Activated CD4-positive, CD25-positive, alpha-beta regulatory T cell treated with anti-CD3 and anti-CD28 coated beads, Interleukin-2, amount 50 U/mL, for 16 hours (primary cell): ENCODE data around the gene CCDC68.
"Not testable (repeated sequence)": the region's sequence is repeated elsewhere in the genome, so short reads cannot be mapped to it uniquely, and the experiment has no call there.

ENCODE experiments used
- DNase-seq: peaks from one replicate; pipeline ENCODE4 v3.0.0-alpha.2; 2020; ENCODE audit warnings: low read depth, low spot score

Gene CCDC68, protein sequence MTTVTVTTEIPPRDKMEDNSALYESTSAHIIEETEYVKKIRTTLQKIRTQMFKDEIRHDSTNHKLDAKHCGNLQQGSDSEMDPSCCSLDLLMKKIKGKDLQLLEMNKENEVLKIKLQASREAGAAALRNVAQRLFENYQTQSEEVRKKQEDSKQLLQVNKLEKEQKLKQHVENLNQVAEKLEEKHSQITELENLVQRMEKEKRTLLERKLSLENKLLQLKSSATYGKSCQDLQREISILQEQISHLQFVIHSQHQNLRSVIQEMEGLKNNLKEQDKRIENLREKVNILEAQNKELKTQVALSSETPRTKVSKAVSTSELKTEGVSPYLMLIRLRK

DNA sequence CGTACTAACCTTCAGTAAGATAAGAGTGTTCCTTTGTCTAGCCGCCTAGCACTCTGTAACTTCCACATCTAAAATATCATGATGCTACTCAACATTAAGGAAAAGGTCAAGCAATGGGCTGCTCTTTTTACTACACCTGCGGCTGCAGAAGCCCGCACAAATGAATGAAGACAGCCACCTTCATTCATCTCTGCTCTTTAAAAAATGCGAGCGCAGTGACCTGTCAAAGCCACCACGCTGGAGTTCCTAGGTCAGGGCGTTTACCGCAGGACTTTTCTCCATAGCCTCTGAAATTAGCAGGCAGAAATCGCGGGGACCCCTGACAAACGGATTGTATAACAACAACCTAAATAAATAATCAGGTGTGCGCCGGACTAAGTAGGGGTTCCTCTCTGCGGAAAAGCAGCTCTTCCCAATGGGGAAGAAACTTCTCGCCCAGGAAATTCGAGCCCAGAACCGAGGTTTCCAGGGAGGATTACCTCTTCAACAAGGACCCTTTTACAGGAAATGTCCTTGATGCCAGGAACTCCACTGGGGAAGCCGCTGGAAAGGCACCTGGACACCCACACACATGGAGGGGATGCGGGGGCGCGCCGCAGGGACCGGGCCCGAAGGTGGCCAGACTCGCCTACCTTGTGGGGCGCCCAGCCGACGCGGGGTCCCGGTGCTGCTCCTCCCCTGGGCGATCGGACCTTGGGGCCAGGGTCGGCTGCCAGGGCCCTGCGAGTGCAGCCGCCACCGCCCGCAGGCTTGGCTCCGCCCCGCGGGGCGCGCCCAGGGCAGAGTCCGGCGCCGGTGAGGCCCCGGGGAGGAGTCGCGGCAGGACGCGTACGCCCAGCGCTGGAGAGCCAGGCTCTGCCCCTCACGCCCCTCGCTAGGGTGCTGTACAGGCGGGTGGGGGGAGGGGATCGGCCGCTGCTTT, at the start of gene CCDC68:
Gene CCDC68, minus strand, starts transcription at position 758 of the 922 bp plus-strand sequence. CDS start 16,670 bp downstream, outside the sequence.
- DNase-seq, result no peak

DNA sequence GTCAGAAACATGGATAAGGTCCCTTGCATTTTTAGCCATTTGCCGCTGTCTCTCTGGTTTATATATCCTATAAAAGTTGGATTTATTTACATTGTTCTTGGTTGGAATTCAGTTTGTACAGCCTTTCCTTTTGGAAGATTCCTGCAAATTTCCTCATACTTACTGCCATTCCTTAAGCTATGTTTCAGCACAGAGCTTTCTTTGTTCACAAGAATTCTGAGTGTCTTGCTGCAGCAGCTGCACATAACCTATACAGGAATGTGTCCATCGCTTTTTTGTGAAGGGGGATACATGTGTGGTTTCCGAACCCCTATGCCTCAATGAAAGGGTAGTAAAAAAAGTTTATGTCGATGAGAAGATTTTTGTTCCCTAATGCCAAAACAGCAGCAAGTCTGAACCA, 48.3 kb upstream of the CCDC68 start:
- no peak for DNase-seq

DNA sequence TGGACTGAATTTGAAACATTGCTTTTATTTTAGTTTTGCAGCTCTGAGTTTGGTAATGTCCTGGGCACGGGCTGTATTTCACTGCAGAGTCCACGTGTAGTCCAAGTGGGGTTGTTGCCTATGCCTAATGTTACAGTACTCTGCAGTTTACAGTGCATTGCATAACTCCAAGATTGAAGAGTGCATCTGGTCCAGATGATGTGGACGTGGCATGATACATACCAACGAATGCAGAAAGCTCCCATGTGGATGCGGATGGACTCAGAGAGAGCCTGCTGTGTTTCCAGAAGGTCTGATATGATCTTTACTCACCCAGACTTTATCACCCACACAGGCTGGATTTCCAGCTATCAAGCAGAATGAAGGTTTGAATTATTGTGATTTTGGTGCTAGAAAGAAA, 44.4 kb upstream of the CCDC68 start:
- DNase-seq, result no peak

DNA sequence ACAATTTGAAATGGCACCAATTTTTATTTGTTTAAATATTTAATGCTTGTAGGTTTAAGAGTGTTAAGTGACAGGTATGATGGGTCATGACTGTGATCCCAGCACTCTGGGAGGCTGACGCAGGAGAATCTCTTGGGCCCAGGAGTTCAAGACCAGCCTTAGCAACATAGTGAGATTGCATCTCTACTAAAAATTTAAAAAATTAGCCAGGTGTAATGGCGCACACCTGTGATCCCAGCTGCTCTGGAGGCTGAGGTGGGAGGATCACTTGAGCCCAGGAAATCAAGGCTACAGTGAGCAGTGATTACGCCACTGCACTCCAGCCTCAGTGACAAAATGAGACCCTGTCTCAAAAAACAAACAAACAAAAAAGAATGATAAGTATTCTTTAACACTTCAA, 43.0 kb upstream of the CCDC68 start:
- DNase-seq, result no peak

DNA sequence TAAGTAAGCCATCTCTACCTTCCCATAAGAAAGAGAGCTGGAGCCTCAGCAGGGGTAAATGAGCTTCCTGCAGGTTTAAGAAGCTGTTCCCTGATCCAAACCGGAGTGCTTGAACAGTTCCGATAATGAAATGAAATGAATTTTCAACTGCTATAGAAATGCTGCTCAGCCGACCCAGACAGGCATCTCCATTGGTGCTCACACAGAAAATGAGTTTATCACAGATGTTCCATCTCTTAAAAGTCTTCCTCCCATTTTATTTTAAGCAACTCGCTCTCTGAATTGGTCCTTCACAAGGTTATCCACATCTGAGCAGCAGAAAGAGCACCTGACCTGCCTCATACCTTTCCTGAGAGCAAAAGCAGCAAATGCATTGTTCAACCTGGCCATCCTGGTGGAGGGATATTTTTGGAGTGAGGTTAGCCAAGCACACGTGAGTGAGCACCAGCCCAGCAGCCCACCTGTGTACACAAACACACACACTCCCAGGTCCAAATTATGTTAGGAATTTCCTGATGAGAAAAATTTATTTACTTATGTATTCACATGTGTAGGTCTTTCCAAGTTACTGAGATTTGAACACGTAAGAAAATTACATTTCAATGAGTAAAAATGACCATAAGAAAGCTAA, 42.2 kb upstream of the CCDC68 start:
- DNase-seq, result no peak

DNA sequence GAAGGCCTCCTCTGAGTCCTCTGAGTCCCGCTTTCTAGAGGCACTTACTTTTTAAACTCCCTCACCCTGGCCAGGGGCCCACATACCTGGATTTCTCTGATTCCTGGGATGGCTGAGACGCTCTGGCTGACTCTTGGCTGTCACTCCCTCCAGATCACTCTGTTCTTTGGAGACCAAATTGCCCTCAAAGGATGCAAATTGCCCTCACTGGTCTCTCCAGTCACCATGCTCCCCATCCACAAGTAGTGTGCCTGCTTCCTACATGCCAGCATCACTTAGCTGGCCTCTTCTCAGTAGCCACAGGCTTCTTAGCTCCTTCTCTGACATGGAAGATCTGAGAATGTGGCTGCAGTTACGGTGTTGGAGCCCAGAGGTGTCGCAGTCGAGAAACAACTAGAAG, 41.3 kb upstream of the CCDC68 start:
- DNase-seq, result no peak

DNA sequence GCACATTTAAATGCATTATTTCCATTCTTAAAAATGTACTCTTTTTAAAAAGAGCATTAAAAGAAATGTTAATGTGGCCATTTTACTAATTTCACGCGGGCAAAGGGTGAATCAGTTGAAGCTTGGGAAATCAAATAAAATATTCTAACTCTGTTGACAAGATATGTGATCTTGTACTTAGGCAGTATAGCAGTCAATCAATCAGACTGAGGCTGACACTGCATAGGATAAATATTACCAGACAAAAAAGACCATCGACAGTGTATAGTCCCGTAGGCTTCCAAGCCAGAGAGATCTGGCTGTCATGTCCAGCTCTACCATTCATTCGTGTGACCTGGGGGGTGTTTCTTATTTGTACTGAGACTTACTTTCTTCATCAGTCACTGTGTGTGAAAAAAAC, 39.8 kb upstream of the CCDC68 start:
- no peak for DNase-seq

DNA sequence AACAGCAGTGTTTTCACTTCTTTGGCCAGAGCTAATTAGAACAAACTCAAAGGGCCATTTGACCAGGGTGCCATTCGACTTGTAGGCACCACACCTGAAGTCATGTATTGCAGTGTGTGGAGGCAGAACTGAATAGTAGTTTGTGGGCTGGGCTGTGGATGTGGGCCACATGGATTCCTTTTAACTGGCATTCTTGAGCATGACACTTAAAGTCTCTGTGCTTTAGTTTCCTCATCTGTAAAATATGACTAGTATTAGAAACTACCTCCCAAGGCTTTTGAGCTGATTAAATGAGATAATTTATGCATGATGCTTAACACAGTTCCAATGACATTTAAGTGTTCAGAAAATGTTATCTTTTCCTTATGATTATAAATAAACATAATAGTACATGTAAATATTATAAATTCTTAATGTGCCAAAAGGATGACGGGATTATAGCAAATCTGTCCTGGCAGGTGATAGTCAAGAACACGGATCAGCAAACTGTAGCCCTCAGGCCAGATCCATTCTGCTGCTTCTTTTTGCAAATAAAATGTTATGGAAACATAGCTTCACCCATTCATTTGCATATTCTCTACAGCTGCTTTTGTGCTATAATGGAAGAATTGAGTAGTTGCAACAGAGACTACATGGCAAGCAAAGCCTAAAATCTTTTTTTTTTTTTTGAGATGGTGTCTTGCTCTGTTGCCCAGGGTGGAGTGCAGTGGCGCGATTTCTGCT, 36.3 kb upstream of the CCDC68 start:
- no peak for DNase-seq

DNA sequence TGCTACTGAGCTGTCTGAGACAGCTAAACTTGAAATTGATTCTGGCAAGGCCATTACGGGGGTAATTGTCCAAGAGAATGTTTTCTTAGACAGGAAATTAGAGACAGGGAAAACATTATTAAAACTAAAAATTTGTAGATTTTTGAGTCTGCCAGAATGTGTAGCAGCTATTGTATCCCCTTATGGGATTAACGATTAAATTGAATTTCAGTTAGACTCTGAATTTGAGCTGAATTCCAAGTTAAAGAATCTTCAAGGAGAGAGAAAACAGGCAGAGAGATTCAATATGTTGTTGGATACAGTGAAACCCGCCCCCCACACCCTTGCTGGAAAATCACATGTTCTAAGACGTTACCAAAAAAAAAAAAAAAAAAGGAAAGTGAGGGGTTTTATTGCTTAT, 32.7 kb upstream of the CCDC68 start:
- DNase-seq, result no peak

DNA sequence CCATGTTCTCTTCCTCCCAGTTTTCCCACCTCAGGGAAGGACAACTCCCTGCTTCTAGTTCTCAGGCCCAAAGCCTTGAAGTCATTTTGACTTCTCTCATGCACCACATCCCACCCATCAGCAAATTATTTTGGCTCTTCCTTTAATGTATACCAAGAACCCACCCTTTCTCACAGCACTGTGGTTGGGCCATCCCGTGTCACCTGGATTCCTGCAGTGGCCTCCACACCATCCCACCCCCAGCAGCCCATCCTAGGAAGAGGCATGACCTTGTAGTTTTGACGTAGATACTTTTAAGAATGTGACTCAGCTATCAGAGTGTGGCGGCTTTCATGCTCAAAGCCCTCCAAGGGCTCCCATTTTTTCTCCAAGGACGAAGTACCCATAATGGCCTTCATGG, 25.6 kb upstream of the CCDC68 start:
- DNase-seq, result no peak

DNA sequence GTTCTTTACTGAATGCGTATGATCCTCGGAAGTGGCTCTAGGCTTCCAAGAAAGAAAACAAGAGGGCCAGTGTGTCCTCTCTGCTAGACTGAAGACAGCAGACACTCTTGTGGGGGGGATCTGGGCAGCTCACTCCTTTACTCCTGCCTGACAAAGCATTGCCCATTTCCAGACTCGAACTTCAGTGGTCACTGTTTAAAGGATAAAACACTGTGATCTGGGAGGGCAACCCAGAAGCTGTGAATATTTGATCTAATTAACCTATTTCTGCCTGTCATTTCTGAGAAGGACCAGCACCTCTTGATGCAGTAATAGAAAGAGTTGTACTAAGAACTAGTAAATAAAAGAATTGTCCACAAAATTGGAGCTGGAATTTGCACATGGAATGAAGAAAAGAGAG, 24.5 kb upstream of the CCDC68 start:
- DNase-seq, result no peak

DNA sequence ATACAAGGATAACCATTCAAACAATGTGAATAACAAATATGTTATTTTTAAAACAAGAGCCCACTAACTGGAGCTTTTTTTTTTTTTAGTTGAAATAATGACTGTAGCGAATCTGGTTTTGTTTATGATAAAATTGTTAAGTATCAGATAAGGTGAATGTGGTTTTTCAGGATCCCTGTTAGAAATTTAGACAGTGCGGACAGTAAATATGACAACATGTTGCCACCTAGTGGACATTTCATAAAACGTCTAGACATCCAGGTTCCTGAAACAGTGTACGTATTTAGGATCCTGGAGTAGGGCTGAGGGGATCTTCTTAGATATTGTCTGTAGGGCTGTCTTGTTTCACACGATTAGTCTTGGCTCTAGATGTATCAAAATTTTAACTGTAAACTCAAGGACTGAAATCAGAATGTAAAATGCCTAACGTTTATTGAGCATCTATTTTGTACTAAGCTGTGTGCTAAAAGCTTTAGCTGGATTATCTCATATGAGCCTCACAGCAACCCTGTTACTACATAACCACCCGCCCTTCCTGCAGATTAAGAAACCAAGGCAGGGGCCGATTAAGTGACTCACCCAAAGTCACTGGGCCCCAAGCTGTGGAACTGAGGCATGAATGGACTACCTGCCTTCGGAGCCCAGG, 23.9 kb upstream of the CCDC68 start:
- no peak for DNase-seq

DNA sequence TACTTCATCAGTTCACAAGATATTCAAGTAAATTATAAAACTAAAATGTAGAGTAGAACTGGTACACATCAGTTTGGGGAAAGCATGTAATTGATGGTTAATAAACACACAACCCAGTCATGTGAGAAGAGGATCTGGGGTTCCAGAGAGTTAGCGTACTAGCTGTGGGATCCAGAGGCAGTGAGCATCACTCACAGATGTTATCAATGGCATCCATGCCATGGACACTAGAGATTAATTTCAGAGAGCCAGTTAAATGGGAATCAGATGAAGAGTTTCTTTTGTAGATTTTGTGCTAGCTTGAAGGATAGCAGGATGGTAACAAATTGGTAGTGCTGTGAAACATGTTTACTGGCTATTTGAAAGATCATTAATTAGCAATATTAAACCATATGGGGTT, 21.8 kb upstream of the CCDC68 start:
- DNase-seq, result no peak

DNA sequence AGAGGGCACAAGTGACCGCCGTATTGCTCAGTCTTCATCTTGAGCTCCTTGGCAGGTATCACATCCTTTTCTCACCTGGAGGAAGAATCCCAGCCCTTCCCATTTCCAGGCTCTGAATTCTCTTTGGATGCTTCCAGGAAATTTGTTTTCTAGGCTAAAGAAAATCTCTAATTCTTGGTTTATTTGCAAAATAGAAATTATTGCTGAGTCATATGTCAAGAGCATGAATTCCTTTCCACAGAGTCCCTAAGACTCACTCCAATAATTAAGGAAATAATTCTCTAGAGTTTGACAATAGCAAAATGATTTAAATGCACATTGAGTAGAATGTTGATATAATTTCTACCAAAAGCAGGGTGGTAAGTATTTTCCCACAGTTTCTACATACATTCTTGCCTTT, 16.3 kb upstream of the CCDC68 start:
- no peak for DNase-seq

DNA sequence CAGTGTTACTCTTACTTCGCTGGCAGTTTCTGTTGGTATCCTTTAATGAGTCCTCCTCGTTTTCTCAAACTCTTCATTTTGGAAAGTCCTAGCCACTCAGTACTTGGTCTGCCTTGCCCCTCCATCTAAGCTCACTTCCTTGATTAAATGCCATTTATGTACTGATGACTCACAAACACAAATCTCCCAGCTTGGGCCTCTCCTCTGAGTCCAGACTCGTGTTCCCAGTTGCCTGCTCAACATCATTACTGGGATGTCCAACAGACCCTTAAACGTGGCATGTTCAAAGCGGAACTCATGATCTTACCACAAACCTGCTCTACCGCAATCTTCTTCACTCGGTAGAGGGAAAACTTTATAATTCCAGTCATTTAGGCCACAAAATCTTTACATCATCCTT, 13.8 kb upstream of the CCDC68 start:
- DNase-seq, result no peak

DNA sequence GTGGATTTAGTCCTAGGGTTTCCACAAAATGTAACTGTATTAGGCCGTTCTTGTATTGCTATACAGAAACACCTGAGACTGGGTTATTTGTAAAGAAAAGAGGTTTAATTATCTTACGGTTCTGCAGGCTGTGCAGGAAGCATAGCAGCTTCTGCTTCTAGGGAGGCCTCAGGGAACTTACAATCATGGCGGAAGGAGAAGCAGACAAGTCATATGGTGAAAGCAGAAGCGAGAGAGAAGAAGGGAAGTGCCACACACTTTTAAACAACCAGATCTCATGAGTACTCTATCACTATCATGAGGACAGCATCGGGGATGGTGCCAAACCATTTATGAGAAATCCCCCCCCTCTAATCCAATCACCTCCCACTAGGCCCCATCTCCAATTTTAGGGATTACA, 9.5 kb upstream of the CCDC68 start:
- no peak for DNase-seq

DNA sequence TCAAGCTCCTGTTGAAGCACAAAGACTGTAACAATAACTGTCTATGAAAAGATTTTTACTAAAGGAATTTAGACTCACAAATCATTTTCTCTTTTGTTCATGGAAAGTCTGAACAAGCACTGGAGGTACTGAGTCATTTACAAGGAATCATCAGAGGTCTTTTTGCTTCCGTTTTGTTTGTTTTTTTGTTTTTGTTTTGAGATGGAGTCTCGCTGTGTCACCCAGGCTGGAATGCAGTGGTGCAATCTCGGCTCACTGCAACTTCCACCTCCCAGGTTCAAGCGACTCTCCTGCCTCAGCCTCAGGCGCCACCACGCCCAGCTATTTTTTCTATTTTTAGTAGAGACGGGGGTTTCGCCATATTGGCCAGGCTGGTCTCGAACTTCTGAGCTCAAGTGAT, 9.0 kb upstream of the CCDC68 start:
- DNase-seq, result not testable (repeated sequence)

DNA sequence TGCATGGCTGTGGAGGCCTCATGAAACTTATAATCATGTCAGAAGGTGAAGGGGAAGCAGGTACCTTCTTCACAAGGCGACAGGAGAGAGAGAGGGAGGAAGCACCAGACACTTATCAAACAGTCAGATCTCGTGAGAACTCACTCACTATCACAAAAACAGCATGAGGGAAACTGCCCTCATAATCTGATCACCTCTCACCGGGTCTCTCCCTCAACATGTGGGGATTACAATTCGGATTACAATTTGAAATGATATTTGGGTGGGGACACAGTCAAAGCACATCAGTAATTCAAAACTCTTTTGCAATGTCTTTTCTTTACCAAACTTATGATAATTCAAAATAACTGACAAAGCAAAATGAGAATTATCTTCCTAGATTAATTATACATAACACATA, 8.5 kb upstream of the CCDC68 start:
- DNase-seq, result no peak

DNA sequence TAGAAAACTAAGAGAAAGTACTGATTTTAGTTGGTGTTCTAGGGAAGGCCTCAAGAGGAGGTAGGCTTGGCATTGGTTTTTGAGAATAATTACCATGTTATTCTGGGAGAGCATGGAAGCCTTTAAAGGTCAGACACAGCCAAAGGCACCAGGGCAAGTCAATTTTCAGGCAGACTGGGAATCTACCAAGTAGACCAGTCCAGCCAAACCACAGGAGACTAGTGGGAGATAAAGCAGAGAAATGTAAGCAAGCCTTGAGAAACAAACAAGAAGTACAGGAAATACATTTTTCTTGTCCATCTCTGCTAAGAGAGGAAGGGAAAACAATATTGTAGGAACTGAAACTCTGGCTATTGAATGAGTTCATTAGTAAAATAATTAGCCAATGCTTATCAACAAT, 5.5 kb upstream of the CCDC68 start:
- no peak for DNase-seq

DNA sequence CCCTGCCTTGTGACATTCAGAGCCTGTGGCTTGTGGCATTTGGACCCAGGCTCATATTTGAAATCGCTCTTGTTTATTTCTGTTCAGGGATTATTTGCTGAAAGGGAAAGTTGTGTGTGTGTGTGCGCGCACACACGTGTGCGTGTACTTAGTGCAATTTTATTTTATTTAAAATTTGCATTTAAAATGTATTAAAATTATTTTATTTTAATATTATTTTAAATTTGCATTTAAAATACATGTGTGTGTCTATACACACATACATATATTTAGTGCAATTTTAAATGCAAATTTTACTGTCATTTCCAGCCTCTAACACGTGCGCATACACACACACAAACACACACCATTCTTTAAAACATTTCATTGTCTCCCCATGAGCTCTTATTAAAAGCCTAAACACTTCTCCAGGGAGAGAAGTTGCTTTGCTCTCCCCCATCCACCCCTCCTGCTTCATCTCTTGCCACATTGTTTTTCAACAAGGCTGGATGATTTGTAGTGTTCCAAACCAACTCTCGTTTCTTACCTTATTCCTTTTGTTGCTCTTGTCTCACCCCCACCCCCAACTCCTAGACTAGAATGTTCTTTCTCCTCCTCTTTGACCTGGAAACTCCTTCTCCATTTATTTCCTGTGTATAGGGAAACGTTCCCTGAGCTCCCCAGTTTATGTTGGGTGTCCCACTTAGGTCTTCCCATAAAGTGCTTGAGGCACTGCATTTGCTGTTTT, 3.8 kb upstream of the CCDC68 start:
- DNase-seq, result no peak

DNA sequence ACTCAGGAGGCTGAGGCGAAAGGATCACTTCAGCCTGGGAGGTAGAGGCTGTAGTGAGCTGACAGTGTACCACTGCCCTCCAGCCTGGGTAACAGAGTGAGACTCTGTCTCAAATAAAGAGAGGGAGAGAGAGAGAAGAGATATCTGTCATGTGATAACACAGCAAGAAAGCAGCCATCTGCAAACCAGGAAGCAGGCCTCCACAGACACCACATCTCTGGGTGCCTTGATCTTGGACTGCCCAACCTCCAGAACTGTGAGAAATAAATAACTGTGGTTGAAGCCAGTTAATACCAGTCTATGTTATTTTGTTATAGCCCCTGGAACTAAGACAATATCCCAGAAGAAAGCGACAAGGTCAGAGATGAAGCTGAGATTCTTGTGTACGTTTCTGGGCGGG, 2.6 kb upstream of the CCDC68 start:
- no peak for DNase-seq
